B cell (primary cell): ENCODE measurements around the gene DNM2.
"Not testable (repeated sequence)": the region's sequence is repeated elsewhere in the genome, so short reads cannot be mapped to it uniquely, and the experiment has no call there.

Experiments
- CTCF ChIP-seq: fragments of 200-600 bp; IDR thresholded peaks from one replicate; pipeline ENCODE4 v1.8.0; 2022; ENCODE audit warnings: antibody characterized with exemption, mild to moderate bottlenecking
- EZH2 ChIP-seq: IDR thresholded peaks from 2 replicates; pipeline ENCODE4 v1.6.1; 2012; ENCODE audit warnings: borderline replicate concordance, low read depth, mild to moderate bottlenecking, moderate library complexity, low read length; ENCODE audit not compliant: insufficient read depth, poor library complexity, severe bottlenecking

GRCh38 chr19:10675214-10675613 lies 42.7 kb upstream of the DNM2 start:
- not testable (repeated sequence) for TF ChIP-seq CTCF, EZH2
